HG03064 (cell line): ENCODE results near the gene PTPN14.

ENCODE experiments used
- ATAC-seq: cut with Tn5 transposase; IDR thresholded peaks from one replicate; pipeline ENCODE4 v1.9.1; 2021; ENCODE audit warnings: low read depth; ENCODE audit not compliant: unreplicated experiment

PTPN14 gene

GRCh38 chr1:214459895-214460294 lies 91.5 kb downstream of the PTPN14 start:
- no peak for ATAC-seq

- ATAC-seq, result no peak
Measured at GRCh38 chr1:214458541-214458940, 92.9 kb downstream of the PTPN14 start.

DNA sequence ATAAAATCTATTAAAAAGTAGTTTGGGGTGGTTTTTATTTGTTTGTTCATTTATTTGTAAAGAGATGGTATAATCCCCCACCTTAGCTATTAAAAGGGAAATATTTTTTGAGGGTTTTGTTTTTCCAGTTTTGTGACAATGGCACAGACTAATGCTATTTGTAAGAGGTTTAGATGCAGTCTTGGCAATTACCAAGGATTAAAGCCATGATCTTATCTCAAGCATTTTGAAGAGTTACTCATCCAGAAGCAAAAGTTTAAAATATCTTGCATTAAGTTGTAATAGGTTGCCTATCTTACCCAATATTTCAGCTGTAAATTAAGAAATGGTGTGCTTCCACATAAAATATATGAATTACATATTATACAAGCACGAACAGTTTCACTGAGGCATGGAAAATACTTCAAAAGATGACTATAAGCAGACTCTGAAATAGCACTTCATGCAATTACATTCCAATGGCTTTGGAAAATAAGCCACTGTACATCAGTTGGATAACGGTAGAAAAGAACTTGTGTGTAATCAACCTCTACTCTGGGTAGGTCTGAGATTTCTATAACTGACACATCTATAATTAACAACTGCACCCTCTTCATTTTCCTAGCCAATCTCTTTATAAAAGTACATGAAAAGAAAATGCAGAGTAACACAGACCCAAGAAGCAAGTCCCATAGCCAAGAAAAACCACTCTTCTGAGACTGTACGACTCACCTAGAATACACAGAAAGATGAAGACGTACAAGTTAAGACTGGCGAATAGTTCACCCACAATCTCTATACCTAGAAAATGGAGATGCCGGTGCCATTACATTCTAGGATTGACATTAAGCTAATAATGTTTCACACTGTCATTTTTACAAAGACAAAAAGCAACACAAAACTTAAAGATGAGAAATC lies 95.2 kb downstream of the PTPN14 start:
- ATAC-seq, result no peak

- ATAC-seq, result no peak
Measured at GRCh38 chr1:214455479-214455878, 95.9 kb downstream of the PTPN14 start.

GRCh38 chr1:214454569-214455396 lies 96.6 kb downstream of the PTPN14 start:
- ATAC-seq, result no peak

DNA sequence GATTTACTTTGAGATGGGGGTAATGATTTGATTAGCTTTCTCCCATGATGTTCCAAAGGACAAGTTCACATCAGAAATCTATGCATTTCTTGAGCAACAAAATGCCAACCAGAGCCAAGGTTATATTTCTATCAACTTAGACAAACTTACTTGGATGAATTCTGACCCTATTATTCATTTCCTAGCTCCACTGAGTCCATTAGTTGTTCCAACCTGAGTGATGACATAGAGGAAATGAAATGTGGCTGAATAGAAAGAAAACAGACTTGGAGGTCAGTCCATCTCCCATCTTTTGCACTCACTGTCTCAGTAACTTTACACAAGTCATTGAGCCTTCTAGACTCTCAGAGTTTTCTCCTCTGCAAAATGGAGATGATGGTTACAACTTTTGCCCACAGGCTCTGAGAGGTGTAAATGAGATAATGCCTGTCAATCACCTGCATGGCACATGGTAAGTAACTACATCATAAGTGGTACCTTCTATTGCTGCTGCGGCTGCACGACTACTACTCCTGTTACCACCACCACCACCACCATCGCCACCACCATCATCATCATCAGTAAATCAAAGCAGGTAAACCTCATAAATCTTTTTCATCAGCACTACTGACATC lies 98.2 kb downstream of the PTPN14 start:
- no peak for ATAC-seq

DNA sequence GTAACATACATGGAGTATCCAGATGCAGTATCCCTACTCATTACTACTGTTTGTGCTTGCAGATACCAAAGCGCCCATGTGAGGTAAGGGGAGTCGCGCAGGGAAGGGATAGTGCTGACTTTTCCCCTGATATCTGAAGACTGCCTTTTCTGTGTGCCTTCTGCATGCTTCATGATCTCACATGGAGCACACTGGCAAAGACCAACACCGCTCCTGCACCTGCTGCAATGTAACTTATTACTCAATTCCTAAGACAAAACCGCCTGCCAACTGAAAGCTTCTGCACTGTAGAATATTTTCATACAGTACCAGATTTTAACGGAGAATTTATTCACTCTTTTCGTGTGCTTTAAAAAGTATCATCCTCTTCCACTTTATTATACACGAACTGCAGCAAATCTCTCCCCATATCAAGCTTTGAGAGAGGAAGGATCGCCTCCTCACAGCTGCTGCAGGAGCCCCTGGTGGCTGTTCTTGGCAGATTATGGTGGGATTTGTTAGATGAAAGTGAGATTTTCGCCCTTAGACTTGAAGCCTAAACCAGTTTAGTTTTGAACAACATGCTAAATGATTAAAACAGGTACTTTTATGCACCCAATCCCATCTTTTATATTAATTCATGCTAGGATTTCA lies 99.1 kb downstream of the PTPN14 start:
- no peak for ATAC-seq

DNA sequence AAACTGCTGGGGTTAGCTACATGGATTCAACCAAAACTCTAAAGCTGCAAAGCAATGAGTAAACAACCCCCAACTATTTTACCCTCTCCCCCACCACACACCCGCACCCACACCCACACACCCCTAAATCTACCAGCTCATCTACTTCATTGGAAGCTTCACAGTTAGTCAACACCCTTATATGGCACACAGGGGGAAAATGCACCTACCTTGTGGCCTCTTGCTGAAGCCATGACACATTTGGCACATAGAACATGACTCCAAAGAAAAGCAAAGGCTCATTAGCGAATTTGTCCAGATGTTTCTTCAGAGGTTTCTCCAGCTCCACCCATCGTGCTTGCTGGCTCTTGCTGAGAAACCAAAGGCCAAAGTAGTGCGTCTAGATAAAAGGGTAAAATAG lies 99.8 kb downstream of the PTPN14 start:
- ATAC-seq, result no peak

- ATAC-seq, result no peak
Measured at GRCh38 chr1:214449371-214449770, 102.0 kb downstream of the PTPN14 start.

DNA sequence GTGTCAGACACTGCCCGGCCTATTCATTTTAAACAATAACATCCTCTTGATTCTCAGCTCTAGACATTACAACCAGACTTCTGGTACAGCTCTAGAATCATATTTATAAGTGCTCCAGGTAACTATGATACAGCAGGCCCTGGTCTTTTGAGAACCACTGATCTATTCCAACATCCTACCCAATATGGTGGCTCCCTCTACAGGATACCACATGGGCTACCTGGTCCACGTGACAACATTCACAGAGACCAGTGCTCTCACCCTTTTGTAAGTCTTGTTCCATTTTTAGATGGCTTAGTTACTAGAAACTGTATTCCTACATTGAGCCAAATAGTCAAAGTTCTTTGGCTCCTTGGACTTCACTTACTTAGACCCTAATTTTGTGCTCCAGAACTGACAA lies 102.9 kb downstream of the PTPN14 start:
- no peak for ATAC-seq

DNA sequence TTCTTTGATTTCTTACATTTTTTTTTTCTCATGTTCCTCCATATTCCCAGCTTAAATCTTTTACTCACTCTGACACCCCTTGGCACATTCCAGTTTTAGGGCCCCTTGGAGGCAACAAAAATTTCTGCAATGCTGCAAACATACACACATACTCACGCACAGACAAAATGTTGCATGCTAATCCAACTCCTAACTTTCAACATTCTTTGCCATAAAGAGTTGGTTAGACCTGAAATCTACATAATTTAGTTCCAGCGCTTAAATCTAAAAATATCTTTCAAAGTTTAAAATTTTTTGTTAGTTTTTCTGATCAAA lies 103.9 kb downstream of the PTPN14 start:
- no peak for ATAC-seq

DNA sequence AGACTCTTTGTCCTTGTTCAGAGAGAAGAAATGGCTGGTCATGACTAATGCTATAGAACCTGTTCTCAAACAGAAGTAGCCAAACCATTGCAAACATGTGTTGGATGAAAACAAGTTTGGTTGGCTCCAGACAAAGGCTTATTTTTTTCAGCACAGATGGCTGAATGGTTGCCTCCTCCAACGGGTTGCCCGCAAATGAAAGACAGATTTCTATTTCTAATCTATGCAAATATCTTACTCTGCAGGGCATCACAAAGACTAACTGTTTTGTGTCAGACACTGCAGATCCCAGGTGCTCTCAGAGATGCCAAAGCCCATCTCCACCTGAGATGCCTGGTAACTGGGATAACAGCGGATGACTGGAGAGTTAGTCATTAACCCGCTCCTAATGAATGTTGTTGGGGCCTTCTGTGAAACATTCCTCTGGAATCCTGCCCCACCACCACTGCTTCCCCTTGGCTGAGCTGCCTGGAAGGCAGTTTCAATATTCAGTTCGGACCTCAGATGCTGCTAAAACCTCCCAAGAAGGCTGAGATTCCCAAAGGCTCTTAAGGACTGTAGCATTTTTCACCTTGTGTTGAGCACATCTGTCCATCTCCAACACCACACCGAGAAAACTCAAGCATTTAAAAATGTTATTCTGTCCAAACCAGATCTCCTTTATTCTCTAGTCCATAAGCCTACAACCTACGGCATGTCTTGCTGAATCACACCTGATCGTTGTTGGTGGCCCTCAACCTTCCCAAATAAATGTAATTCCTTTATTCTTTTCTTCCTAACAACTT lies 104.4 kb downstream of the PTPN14 start:
- no peak for ATAC-seq

DNA sequence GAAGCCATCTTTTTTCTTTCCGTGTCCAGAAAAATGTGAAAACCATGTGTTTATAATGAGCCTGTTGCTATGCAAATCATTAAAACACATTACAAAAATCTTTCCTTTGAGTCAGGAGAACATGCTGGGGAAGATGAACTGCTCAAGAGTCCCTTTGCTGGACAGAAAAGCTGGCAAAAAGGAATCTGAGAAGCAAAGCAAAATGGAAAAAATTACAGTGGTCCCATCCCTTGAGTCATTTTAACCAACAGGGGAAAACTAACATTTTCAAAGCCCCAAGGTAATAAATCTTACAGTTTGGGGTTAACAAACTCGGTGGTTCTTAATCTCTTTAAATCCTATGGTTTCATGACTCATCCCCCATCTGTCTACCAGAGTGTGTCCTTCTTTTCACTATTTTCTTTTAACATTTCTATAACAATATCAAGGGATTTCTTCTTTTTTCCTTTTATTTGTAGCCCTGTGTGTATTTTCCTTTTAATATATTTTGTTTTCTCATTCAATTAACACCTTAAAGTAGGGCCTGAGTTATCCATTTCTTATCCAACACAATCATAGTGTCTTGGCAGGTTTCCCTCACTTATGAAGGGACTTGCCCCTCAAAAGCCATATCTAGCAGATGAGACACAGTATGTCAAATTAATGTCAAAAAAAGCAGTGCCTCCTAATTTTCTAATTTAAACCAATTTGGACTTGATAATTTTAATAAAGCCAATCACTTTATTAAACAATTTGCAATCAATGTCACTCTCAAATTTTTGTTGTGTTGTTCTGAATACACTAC lies 105.4 kb downstream of the PTPN14 start:
- ATAC-seq, result no peak

DNA sequence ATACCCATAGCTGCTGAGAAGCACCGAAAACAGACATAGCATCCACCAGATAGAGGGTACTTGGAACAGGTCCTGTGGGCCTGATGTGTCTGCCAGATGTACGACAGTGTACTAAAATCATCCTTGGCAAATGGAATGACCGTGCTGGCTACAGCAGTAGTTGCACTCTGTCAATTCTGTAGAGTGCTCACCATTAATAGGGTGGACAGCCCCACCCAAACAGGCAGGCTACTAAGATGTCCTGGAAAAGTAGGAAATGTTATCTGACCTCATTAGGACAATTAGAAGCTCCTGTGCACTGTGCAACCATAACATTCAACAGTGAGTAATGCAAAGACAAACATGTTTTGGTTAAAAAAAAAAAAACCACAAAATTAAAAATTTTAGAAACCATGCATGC lies 106.2 kb downstream of the PTPN14 start:
- ATAC-seq, result no peak

DNA sequence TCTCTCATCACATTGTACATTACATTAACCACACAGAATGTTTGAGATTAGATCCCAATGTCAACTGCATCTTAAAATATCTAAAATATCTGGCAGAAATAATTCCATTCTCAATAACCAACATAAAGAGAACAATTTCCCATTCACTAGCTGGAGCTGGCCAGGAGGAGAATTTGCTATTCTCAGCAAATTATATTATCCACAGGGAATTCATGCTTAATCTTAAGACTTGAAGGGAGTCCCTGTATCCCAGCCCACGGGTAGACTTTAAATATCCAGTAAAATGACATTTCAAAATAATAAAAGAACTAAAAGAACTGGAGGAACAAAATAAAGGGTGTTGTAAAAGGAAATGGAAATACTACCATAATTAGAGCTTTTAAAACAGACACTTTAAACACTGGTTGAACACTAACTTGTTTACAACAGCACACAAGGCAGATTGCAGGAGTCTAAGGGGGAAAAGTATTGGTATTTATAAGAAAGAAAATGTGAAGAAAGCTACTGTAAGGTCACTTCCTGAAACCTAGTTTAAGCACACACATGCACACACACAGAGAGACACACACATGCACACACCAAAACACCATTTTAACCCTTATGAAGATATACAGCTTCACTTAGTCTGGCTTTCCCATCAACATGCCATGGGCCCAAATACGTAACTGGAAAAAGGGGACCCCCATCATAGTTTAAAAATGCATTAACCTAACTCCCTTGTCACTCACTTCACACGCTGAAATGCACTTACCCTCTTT lies 107.0 kb downstream of the PTPN14 start:
- no peak for ATAC-seq

GRCh38 chr1:214441119-214441518 lies 110.3 kb downstream of the PTPN14 start:
- ATAC-seq, result no peak

- ATAC-seq, result no peak
Measured at GRCh38 chr1:214440219-214440965, 111.0 kb downstream of the PTPN14 start.
